Stimulated activated effector memory CD8-positive, alpha-beta T cell treated with anti-CD3 and anti-CD28 coated beads, Interleukin-12 subunit alpha, Interleukin-12 subunit beta, amount 100 ng/mL, for 72 hours (primary cell): ENCODE measurements around the gene WDR38.

Experiments used
- ATAC-seq: fragments of 150-1000 bp; cut with Tn5 transposase; 2 replicates; pipeline ENCODE4 v1.10.0; 2021
- DNase-seq, 2 donors: peaks; one replicate each; pipeline ENCODE4 v3.0.0; 2021 to 2022; ENCODE audit warnings: low spot score in 2 of 2
- H3K27ac Mint-ChIP-seq: one replicate; pipeline ENCODE4 v1.8.0; 2022; ENCODE audit warnings: mild to moderate bottlenecking, mixed read lengths
- H3K36me3 Mint-ChIP-seq: one replicate; pipeline ENCODE4 v1.8.0; 2022; ENCODE audit warnings: mild to moderate bottlenecking, mixed read lengths
- H3K4me1 Mint-ChIP-seq: one replicate; pipeline ENCODE4 v1.8.0; 2022; ENCODE audit warnings: mixed read lengths
- H3K4me3 Mint-ChIP-seq: one replicate; pipeline ENCODE4 v1.8.0; 2022; ENCODE audit warnings: mild to moderate bottlenecking, mixed read lengths
- H3K9me3 Mint-ChIP-seq: one replicate; pipeline ENCODE4 v1.8.0; 2022; ENCODE audit warnings: mixed read lengths

The WDR38 gene

GRCh38 chr9:124860582-124861341, 7.5 kb downstream of the WDR38 start:
- peaks cover 42% of the 10 kb centered on the region for H3K4me1 Mint-ChIP-seq
- H3K9me3 Mint-ChIP-seq: no peaks in the 10 kb centered on the region
- no peak for ATAC-seq
- peak overlapping the region; percentile 94 for H3K27ac Mint-ChIP-seq
- no peak for DNase-seq
- peak overlapping the region; percentile 85 for H3K4me3 Mint-ChIP-seq
- peaks cover 55% of the 10 kb centered on the region for H3K36me3 Mint-ChIP-seq

- Mint-ChIP-seq H3K4me1 (peaks cover 42% of the 10 kb centered on the region), H3K9me3 (no peaks in the 10 kb centered on the region), H3K4me3 (peak within 1 kb of the TSS; percentile 85), H3K36me3 (peaks cover 55% of the 10 kb centered on the region), H3K27ac (peak within 1 kb of the TSS; percentile 94)
- peak; percentile 92 to 95 for DNase-seq
- ATAC-seq: peak; percentile 96
Observed at GRCh38 chr9:124861342-124862229, 8.3 kb downstream of the WDR38 start, which contains the start of the genes ARPC5L and RPL35. Gene ARPC5L, plus strand, starts transcription at chr9:124862130. Its CDS starts 7,161 bp downstream, at chr9:124869291. Gene RPL35, minus strand, starts transcription at chr9:124861957. Its CDS starts 45 bp downstream, at chr9:124861912.

- no peak overlapping the region for H3K27ac Mint-ChIP-seq
- H3K4me1 Mint-ChIP-seq: peaks cover 38% of the 10 kb centered on the region
- DNase-seq (no peak), ATAC-seq (no peak)
- H3K4me3 Mint-ChIP-seq: peak overlapping the region; percentile 85
- H3K9me3 Mint-ChIP-seq: no peaks in the 10 kb centered on the region
- peaks cover 42% of the 10 kb centered on the region for H3K36me3 Mint-ChIP-seq
Observed at GRCh38 chr9:124863371-124863871, 10.2 kb downstream of the WDR38 start.

- Mint-ChIP-seq H3K9me3 (no peaks in the 10 kb centered on the region), H3K36me3 (peaks cover 59% of the 10 kb centered on the region), H3K4me3 (peak overlapping the region; percentile 91), H3K27ac (peak overlapping the region; percentile 98), H3K4me1 (peaks cover 51% of the 10 kb centered on the region)
- ATAC-seq (peak; percentile 69), DNase-seq (peak; percentile 92 to 95)
Observed at GRCh38 chr9:124868511-124869465, 15.5 kb downstream of the WDR38 start.

GRCh38 chr9:124869466-124869985, 16.3 kb downstream of the WDR38 start:
- H3K27ac Mint-ChIP-seq: peak overlapping the region; percentile 98
- H3K9me3 Mint-ChIP-seq: no peaks in the 10 kb centered on the region
- peaks cover 58% of the 10 kb centered on the region for H3K4me1 Mint-ChIP-seq
- H3K36me3 Mint-ChIP-seq: peaks cover 67% of the 10 kb centered on the region
- ATAC-seq (peak; percentile 36), DNase-seq (peak; percentile 25 to 72)
- H3K4me3 Mint-ChIP-seq: peak overlapping the region; percentile 91

GRCh38 chr9:124869986-124870560, 16.8 kb downstream of the WDR38 start:
- Mint-ChIP-seq H3K36me3 (peaks cover 72% of the 10 kb centered on the region), H3K27ac (peak overlapping the region; percentile 98), H3K4me3 (peak overlapping the region; percentile 91), H3K4me1 (peaks cover 63% of the 10 kb centered on the region), H3K9me3 (no peaks in the 10 kb centered on the region)
- DNase-seq (peak; percentile 80 to 95), ATAC-seq (peak; percentile 80)

- H3K36me3 Mint-ChIP-seq: peaks cover 79% of the 10 kb centered on the region
- peak overlapping the region; percentile 91 for H3K4me3 Mint-ChIP-seq
- DNase-seq (no peak), ATAC-seq (peak; percentile 11)
- peaks cover 68% of the 10 kb centered on the region for H3K4me1 Mint-ChIP-seq
- peak overlapping the region; percentile 98 for H3K27ac Mint-ChIP-seq
- no peaks in the 10 kb centered on the region for H3K9me3 Mint-ChIP-seq
Observed at GRCh38 chr9:124870723-124871122, 17.5 kb downstream of the WDR38 start.

- no peaks in the 10 kb centered on the region for H3K9me3 Mint-ChIP-seq
- DNase-seq: peak in 1 of 2 donors; percentile 63
- peaks cover 83% of the 10 kb centered on the region for H3K36me3 Mint-ChIP-seq
Observed at GRCh38 chr9:124871156-124871561, 17.9 kb downstream of the WDR38 start.

GRCh38 chr9:124873664-124874063, 20.4 kb downstream of the WDR38 start:
- H3K36me3 Mint-ChIP-seq: peaks cover 100% of the 10 kb centered on the region
- ATAC-seq (peak; percentile 14), DNase-seq (peak in 1 of 2 donors; percentile 62)
- H3K9me3 Mint-ChIP-seq: no peaks in the 10 kb centered on the region
- peak overlapping the region; percentile 98 for H3K27ac Mint-ChIP-seq
- H3K4me3 Mint-ChIP-seq: peak overlapping the region; percentile 91
- peaks cover 64% of the 10 kb centered on the region for H3K4me1 Mint-ChIP-seq

More at GRCh38 chr9:124871156-124871561, 17.9 kb downstream of the WDR38 start:
- Mint-ChIP-seq H3K4me1 (peaks cover 68% of the 10 kb centered on the region), H3K4me3 (peak overlapping the region; percentile 91), H3K27ac (peak overlapping the region; percentile 98)
- ATAC-seq: no peak

- no peak for DNase-seq
- no peak overlapping the region for H3K4me3 Mint-ChIP-seq
- peaks cover 62% of the 10 kb centered on the region for H3K4me1 Mint-ChIP-seq
- H3K9me3 Mint-ChIP-seq: no peaks in the 10 kb centered on the region
- peak overlapping the region; percentile 98 for H3K27ac Mint-ChIP-seq
- H3K36me3 Mint-ChIP-seq: peaks cover 99% of the 10 kb centered on the region
- no peak for ATAC-seq
Observed at GRCh38 chr9:124875501-124875900, 22.2 kb downstream of the WDR38 start.

- Mint-ChIP-seq H3K36me3 (peaks cover 97% of the 10 kb centered on the region), H3K4me1 (peaks cover 45% of the 10 kb centered on the region), H3K4me3 (no peak overlapping the region), H3K9me3 (no peaks in the 10 kb centered on the region), H3K27ac (peak overlapping the region; percentile 65)
- DNase-seq (no peak), ATAC-seq (no peak)
Observed at GRCh38 chr9:124877021-124877782, 23.9 kb downstream of the WDR38 start.

- Mint-ChIP-seq H3K36me3 (peaks cover 93% of the 10 kb centered on the region), H3K9me3 (no peaks in the 10 kb centered on the region), H3K4me3 (no peak overlapping the region), H3K4me1 (peaks cover 36% of the 10 kb centered on the region), H3K27ac (peak overlapping the region; percentile 63)
- ATAC-seq: no peak
- DNase-seq: no peak
Observed at GRCh38 chr9:124878021-124878420, 24.8 kb downstream of the WDR38 start.

GRCh38 chr9:124878518-124878917, 25.3 kb downstream of the WDR38 start:
- no peaks in the 10 kb centered on the region for H3K9me3 Mint-ChIP-seq
- H3K4me3 Mint-ChIP-seq: no peak overlapping the region
- ATAC-seq (no peak), DNase-seq (no peak)
- peak overlapping the region; percentile 63 for H3K27ac Mint-ChIP-seq
- peaks cover 31% of the 10 kb centered on the region for H3K4me1 Mint-ChIP-seq
- H3K36me3 Mint-ChIP-seq: peaks cover 93% of the 10 kb centered on the region
